ENCODE measurements around the gene OSBPL10.

- TF ChIP-seq CTCF (IDR thresholded peaks at IDR 0.05; ENCODE audit: low read depth, low read length) = no peak
- no peak for TF ChIP-seq EZH2phosphoT487 (IDR thresholded peaks at IDR 0.05; ENCODE audit: low read depth)
These were observed 310.3 kb downstream of the OSBPL10 start for GRCh38 chr3:31670722-31671121.
